GM19023 (cell line): ENCODE data around the gene SLC44A3.

Source experiments
- ATAC-seq: cut with Tn5 transposase; IDR thresholded peaks from one replicate; pipeline ENCODE4 v1.9.1; 2021; ENCODE audit warnings: mild to moderate bottlenecking, moderate library complexity; ENCODE audit not compliant: unreplicated experiment

Gene SLC44A3

GRCh38 chr1:94871031-94871430 is 50.9 kb downstream of the SLC44A3 start:
- ATAC-seq, result no peak

- no peak for ATAC-seq
Observed at GRCh38 chr1:94872771-94873495, 52.8 kb downstream of the SLC44A3 start.

- peak; percentile 58 for ATAC-seq
Observed at GRCh38 chr1:94873520-94874351, 53.6 kb downstream of the SLC44A3 start.

GRCh38 chr1:94874423-94874822 is 54.3 kb downstream of the SLC44A3 start:
- ATAC-seq, result no peak

GRCh38 chr1:94875794-94876193 is 55.6 kb downstream of the SLC44A3 start:
- ATAC-seq, result no peak

GRCh38 chr1:94876362-94876761 is 56.2 kb downstream of the SLC44A3 start:
- ATAC-seq, result no peak

- no peak for ATAC-seq
Observed at GRCh38 chr1:94878329-94878728, 58.2 kb downstream of the SLC44A3 start.

- ATAC-seq, result no peak
Observed at GRCh38 chr1:94883691-94884090, 63.5 kb downstream of the SLC44A3 start.

GRCh38 chr1:94884106-94884505 is 63.9 kb downstream of the SLC44A3 start:
- no peak for ATAC-seq

GRCh38 chr1:94884507-94884906 is 64.3 kb downstream of the SLC44A3 start:
- ATAC-seq, result no peak

GRCh38 chr1:94886361-94886760 is 66.2 kb downstream of the SLC44A3 start:
- ATAC-seq, result no peak

GRCh38 chr1:94887106-94887505 is 66.9 kb downstream of the SLC44A3 start:
- ATAC-seq, result no peak

GRCh38 chr1:94887603-94888171 is 67.5 kb downstream of the SLC44A3 start:
- ATAC-seq, result no peak

GRCh38 chr1:94888201-94888600 is 68.0 kb downstream of the SLC44A3 start:
- no peak for ATAC-seq

- ATAC-seq, result no peak
Observed at GRCh38 chr1:94892604-94893254, 72.6 kb downstream of the SLC44A3 start.

- ATAC-seq, result no peak
Observed at GRCh38 chr1:94894630-94895029, 74.5 kb downstream of the SLC44A3 start.

GRCh38 chr1:94895518-94895917 is 75.4 kb downstream of the SLC44A3 start:
- no peak for ATAC-seq

- ATAC-seq, result no peak
Observed at GRCh38 chr1:94898491-94899385, 78.6 kb downstream of the SLC44A3 start.

GRCh38 chr1:94899756-94900155 is 79.6 kb downstream of the SLC44A3 start:
- ATAC-seq, result no peak

GRCh38 chr1:94901841-94902240 is 81.7 kb downstream of the SLC44A3 start:
- no peak for ATAC-seq
